GM12878 (cell line): ENCODE results near the gene VAC14. TPM values are rescaled to one million over a fixed set of nuclear protein-coding genes. Genes with fewer than 3 reads are reported as not detected.

ENCODE experiments used
- ATAC-seq: fragments of 200-7000 bp; cut with Tn5 transposase; 3 replicates; pipeline ENCODE4 v1.9.1; 2020; ENCODE audit warnings: mild to moderate bottlenecking, moderate library complexity
- BruUV-seq: library from RNA; stranded (reverse); fragments of 400-500 nt; replicated peaks from 2 replicates; lab custom pipeline; 2021; lab: Mats Ljungman, UMichigan
- CTCF ChIA-PET: fragments of 300-600 bp; sonication (Branson Sonifier 250); formaldehyde crosslinking; extraction: SDS; loops from one replicate; lab custom pipeline; 2021; ENCODE audit warnings: inconsistent platforms; lab: Yijun Ruan, JAX
- POLR2A ChIA-PET: fragments of 350-600 bp; formaldehyde crosslinking; extraction: SDS; loops from one replicate; lab custom pipeline; 2021; ENCODE audit warnings: inconsistent platforms; lab: Charles Lee
- RAD21 ChIA-PET: fragments of 300-600 bp; sonication (Branson Sonifier 250); formaldehyde crosslinking; loops from one replicate; lab custom pipeline; 2023; ENCODE audit warnings: antibody characterized with exemption; ENCODE audit not compliant: unreplicated experiment; lab: Charles Lee
- SMC1A ChIA-PET: fragments of 300-600 bp; sonication (Branson Sonifier 250); formaldehyde crosslinking; loops from one replicate; lab custom pipeline; 2023; ENCODE audit not compliant: unreplicated experiment, uncharacterized antibody; lab: Charles Lee
- DNase-seq: peaks from one replicate; pipeline ENCODE4 v3.0.0-alpha.2; 2011; ENCODE audit warnings: low read depth, low spot score
- FAIRE-seq: peaks from 3 replicates; lab custom pipeline; 2011; peaks lifted over from hg19 to GRCh38; lab: Jason Lieb, UNC
- H2AFZ ChIP-seq: 2 replicates; pipeline ENCODE4 v1.6.0; 2011; ENCODE audit warnings: low read depth, low read length, control low read depth; ENCODE audit not compliant: control insufficient read depth
- H3K27ac ChIP-seq: 2 replicates; pipeline ENCODE4 v1.5.1; 2011; ENCODE audit warnings: control low read depth; ENCODE audit not compliant: control insufficient read depth, insufficient read depth
- H3K27me3 ChIP-seq, 2 experiments: replicated peaks in 1 of 2; 2 replicates each; pipeline versions ENCODE4 v1.6.0 to v1.6.1; 2011; ENCODE audit warnings: low read length in 1 of 2; ENCODE audit not compliant: control insufficient read depth in 2 of 2, insufficient read depth in 2 of 2
- H3K36me3 ChIP-seq, 2 experiments: 2 replicates each; pipeline ENCODE4 v1.5.1; 2011; ENCODE audit warnings: low read length in 1 of 2; ENCODE audit not compliant: control insufficient read depth in 2 of 2, insufficient read depth in 2 of 2
- H3K4me1 ChIP-seq: 2 replicates; pipeline ENCODE4 v1.6.1; 2011; ENCODE audit warnings: mild to moderate bottlenecking, low read length, moderate library complexity, mixed read lengths; ENCODE audit not compliant: control insufficient read depth, insufficient read depth
- H3K4me2 ChIP-seq: 2 replicates; pipeline ENCODE4 v1.6.0; 2011; ENCODE audit warnings: control low read depth; ENCODE audit not compliant: control insufficient read depth, insufficient read depth
- H3K4me3 ChIP-seq: fragments of 200-600 bp; sonication (generic); 2 replicates; pipeline ENCODE4 v1.5.1; 2016
- H3K79me2 ChIP-seq: 2 replicates; pipeline ENCODE4 v1.6.0; 2011; ENCODE audit warnings: low read length; ENCODE audit not compliant: control insufficient read depth, insufficient read depth
- H3K9ac ChIP-seq: 2 replicates; pipeline ENCODE4 v1.8.0; 2011; ENCODE audit warnings: low read length, control low read depth, mixed read lengths; ENCODE audit not compliant: control insufficient read depth, insufficient read depth
- H3K9me3 ChIP-seq: replicated peaks from 3 replicates; pipeline ENCODE4 v1.5.1; 2011; ENCODE audit warnings: mild to moderate bottlenecking, low read length; ENCODE audit not compliant: control insufficient read depth, insufficient read depth
- H4K20me1 ChIP-seq: 2 replicates; pipeline ENCODE4 v1.6.0; 2011; ENCODE audit not compliant: control insufficient read depth, insufficient read depth
- GABPA ChIP-seq: IDR thresholded peaks from 2 replicates; pipeline ENCODE4 v1.6.1; 2014; ENCODE audit warnings: antibody characterized with exemption, low read depth, mild to moderate bottlenecking, inconsistent platforms
- NFYB ChIP-seq: IDR thresholded peaks from 2 replicates; pipeline ENCODE4 v1.6.1; 2011; ENCODE audit warnings: low read depth, mild to moderate bottlenecking, low read length, improper control_type of control experiment, moderate library complexity; ENCODE audit not compliant: insufficient read depth
- PAX8 ChIP-seq: fragments of 450-650 bp; IDR thresholded peaks from 2 replicates; pipeline ENCODE4 v1.6.1; 2017; ENCODE audit warnings: mild to moderate bottlenecking, moderate library complexity
- RBBP5 ChIP-seq: fragments of 200-600 bp; sonication (generic); conservative IDR thresholded peaks from 2 replicates; pipeline ENCODE4 v1.6.1; 2016
- SMC3 ChIP-seq: IDR thresholded peaks from 2 replicates; pipeline ENCODE4 v1.6.1; 2011; ENCODE audit warnings: low read length, improper control_type of control experiment, borderline replicate concordance
- STAT1 ChIP-seq: fragments of 450-650 bp; conservative IDR thresholded peaks from 2 replicates; pipeline ENCODE4 v1.6.1; 2014; ENCODE audit warnings: antibody characterized with exemption, mild to moderate bottlenecking
- ZNF24 ChIP-seq: fragments of 450-650 bp; IDR thresholded peaks from 2 replicates; pipeline ENCODE4 v1.6.1; 2017; ENCODE audit warnings: antibody characterized with exemption, mild to moderate bottlenecking
- WGBS: methylation state at CpG from one replicate; pipeline ENCODE4 v1.1.6; 2016; ENCODE audit warnings: low lambda C conversion rate; ENCODE audit not compliant: insufficient replicate concordance, insufficient coverage; ENCODE audit errors: missing lambda C conversion rate; 5-methylcytosine and 5-hydroxymethylcytosine counted together
- in situ Hi-C: fragments of 300-500 bp; cut with MboI; formaldehyde crosslinking; loops from 9 replicates; pipeline ENCODE4 v1.14.3; 2018; ENCODE audit warnings: mixed read lengths
- intact Hi-C: fragments of 100-400 bp; cut with micrococcal nuclease; formaldehyde crosslinking; loops from one replicate; pipeline ENCODE4 v1.14.2; 2022; ENCODE audit not compliant: unreplicated experiment
- polyA plus RNA-seq, 11 experiments: library from polyadenylated mRNA; depleted of rRNA in 4 of 11; unstranded in 6 of 11; stranded (reverse) in 5 of 11; fragments of >200 nt; fragmentation: Nextera tagmentation in 4 of 11; fragmentation: Illumina TruSeq in 1 of 11; extraction: Ambion mirVana in 4 of 11; extraction: Trizol in 1 of 11; gene quantifications; 1 replicate in 1 of 11; 2 replicates in 10 of 11; pipeline versions ENCODE4 v1.2.1 to v1.2.3, GENCODE V29; 2011 to 2016; ENCODE audit warnings: inconsistent platforms in 2 of 11, missing spikeins in 2 of 11, low read depth in 1 of 11
- total RNA-seq, 4 experiments: library from RNA; depleted of rRNA in 3 of 4; stranded (reverse); fragments of >200 nt in 3 of 4; fragmentation: Illumina TruSeq in 1 of 4; extraction: Trizol in 1 of 4; gene quantifications; 2 replicates each; pipeline versions ENCODE4 v1.2.1 to v1.2.3, GENCODE V29; 2013 to 2021
- TF ChIP-seq, protein P1 (sequence below): fragments of 450-650 bp; IDR thresholded peaks from 2 replicates; pipeline ENCODE4 v1.6.1; 2016; ENCODE audit warnings: mild to moderate bottlenecking
- TF ChIP-seq, protein P2 (sequence below): fragments of 450-650 bp; IDR thresholded peaks from 2 replicates; pipeline ENCODE4 v1.6.1; 2016; ENCODE audit warnings: mild to moderate bottlenecking, moderate library complexity, borderline replicate concordance

Gene VAC14
- total and polyA plus RNA-seq, 10 of the 15 experiments (the other 5 are each of a cell fraction or from before 2014, with no cell fraction given): 1.3 to 45.5 (median 25.5) TPM

DNA sequence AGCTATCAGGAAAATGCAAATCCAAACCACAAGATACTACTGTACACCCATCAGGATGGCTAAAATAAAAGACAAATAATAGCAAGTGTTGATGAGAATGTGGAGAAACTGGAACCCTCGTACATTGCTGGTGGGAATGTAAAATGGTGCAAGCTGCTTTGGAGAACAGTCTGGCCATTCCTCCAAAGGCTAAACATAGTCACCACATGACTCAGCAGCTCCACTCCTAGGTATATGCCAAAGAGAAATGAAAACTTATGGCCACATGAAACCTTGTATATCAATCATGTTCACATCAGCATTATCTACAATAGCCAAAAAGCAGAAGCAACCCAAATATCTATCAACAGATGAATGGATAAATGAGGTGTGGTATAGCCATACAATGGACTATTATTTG, 28.5 kb downstream of the VAC14 start:
- in situ Hi-C loops (no loop called here), intact Hi-C loops (loop anchor here (1.0 to 10.0 kb wide), 2 partner anchors 22 to 178 kb away; no protein-coding TSS in a partner anchor)
- Histone ChIP-seq H3K4me1 (no peaks in the 10 kb centered on the region), H3K27me3 (no peaks in the 10 kb centered on the region), H3K79me2 (no peaks in the 10 kb centered on the region), H3K9me3 (no peaks in the 10 kb centered on the region), H2AFZ (no peak overlapping the region), H4K20me1 (no peaks in the 10 kb centered on the region), H3K36me3 (peaks cover 8 to 13% of the 10 kb centered on the region in 2 experiments; a peak in 3 of 4 replicates), H3K9ac (no peak overlapping the region), H3K27ac (no peak overlapping the region), H3K4me3 (no peak overlapping the region), H3K4me2 (no peak overlapping the region)
- SMC1A ChIA-PET: interaction anchor here (0.7 to 0.8 kb wide), 2 partner anchors 94 to 119 kb away, joined by 3 read pairs; no protein-coding TSS in a partner anchor
- POLR2A ChIA-PET: no interaction called here
- FAIRE-seq (no peak), DNase-seq (no peak), ATAC-seq (no peak)
- TF ChIP-seq RBBP5: no peak
- no peak for TF ChIP-seq NFYB
- BruUV-seq: no TSS peak
- CTCF ChIA-PET: interaction anchor here (1.4 to 2.8 kb wide), 3 partner anchors 9 to 842 kb away, joined by 4 to 19 read pairs (median 6); no protein-coding TSS in a partner anchor
- WGBS: 95% methylated on average over 1 of the region's 1 CpG
- RAD21 ChIA-PET: no interaction called here

DNA sequence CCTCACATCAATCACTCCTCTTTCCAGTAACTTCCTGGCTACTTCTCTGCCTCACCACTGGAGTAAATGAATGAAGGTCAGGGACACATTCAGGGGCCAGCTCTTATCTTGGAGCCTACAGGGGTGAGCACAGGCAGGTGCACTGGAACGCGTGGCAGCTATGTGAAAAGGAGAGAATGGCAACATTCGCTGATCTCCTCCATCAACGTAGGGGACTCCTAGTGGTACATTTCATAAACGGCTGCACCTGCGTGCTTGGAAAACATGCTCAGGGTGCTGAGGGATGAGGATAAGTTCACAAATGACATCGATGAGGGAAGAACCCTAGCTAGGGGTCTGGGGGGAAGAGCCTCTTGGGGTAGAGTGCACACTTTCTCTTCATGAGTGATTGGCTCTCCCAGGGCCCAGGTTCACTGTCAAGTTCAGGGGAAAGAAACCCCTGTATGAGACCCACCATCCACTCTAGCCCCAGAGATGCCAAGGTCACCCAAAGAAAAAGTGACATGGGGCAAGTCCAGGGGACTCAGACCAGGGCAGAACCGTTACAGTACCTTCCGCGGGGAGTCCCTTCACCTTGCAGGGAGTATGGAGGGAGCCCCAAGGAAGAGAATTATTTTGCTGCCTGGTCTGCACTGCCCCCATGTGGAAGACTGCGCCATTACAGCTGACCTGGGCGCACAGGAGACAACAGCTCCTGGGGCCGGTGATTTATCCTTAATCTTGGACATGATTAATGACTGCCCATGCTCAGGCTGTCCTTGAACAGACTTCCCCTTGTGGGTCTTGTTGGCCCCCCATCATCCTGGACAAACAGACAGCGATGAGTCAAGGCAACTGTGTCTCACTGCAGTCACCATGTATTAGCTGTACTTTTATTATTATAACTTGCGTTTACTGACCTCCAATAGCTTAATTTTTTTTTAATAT, 30.1 kb downstream of the VAC14 start:
- H3K79me2 ChIP-seq: no peaks in the 10 kb centered on the region
- in situ Hi-C loops (no loop called here), intact Hi-C loops (loop anchor here (1.0 to 10.0 kb wide), 2 partner anchors 90 to 176 kb away; no protein-coding TSS in a partner anchor)
- H3K36me3 ChIP-seq: peaks cover 9 to 11% of the 10 kb centered on the region in 2 experiments; a peak in 3 of 4 replicates
- ChIA-PET SMC1A (interaction anchor here (0.6 to 1.6 kb wide), 9 partner anchors 14 to 843 kb away, joined by 3 to 6 read pairs (median 3); no protein-coding TSS in a partner anchor), CTCF (interaction anchor here (0.5 to 2.8 kb wide), 46 partner anchors 9 to 1242 kb away, joined by 3 to 19 read pairs (median 4); partner anchors contain the start of genes DDX19A and IL34), RAD21 (interaction anchor here (0.8 to 1.2 kb wide), 11 partner anchors 9 to 541 kb away, joined by 3 to 7 read pairs (median 3); partner anchors contain the start of gene CMTR2), POLR2A (interaction anchor here (0.6 to 0.8 kb wide), 3 partner anchors 9 to 37 kb away, joined by 3 to 7 read pairs (median 4); no protein-coding TSS in a partner anchor)
- H3K9ac ChIP-seq: no peak overlapping the region
- H2AFZ ChIP-seq: no peak overlapping the region
- DNase-seq (no peak), ATAC-seq (peak; percentile 97), FAIRE-seq (no peak)
- H3K27ac ChIP-seq: no peak overlapping the region
- no TSS peak for BruUV-seq
- H3K4me2 ChIP-seq: no peak overlapping the region
- no peaks in the 10 kb centered on the region for H3K9me3 ChIP-seq
- H3K27me3 ChIP-seq: no peaks in the 10 kb centered on the region
- no peak overlapping the region for H3K4me3 ChIP-seq
- 71% methylated on average over 15 of the region's 15 CpGs for WGBS
- no peaks in the 10 kb centered on the region for H4K20me1 ChIP-seq
- no peaks in the 10 kb centered on the region for H3K4me1 ChIP-seq
- TF ChIP-seq PAX8 (no peak), GABPA (no peak), STAT1 (0 out of 2 replicates have a peak, but pooled peaks have one; percentile 42), ZNF24 (no peak), SMC3 (peak; percentile 50)
- TF ChIP-seq, protein P1, sequence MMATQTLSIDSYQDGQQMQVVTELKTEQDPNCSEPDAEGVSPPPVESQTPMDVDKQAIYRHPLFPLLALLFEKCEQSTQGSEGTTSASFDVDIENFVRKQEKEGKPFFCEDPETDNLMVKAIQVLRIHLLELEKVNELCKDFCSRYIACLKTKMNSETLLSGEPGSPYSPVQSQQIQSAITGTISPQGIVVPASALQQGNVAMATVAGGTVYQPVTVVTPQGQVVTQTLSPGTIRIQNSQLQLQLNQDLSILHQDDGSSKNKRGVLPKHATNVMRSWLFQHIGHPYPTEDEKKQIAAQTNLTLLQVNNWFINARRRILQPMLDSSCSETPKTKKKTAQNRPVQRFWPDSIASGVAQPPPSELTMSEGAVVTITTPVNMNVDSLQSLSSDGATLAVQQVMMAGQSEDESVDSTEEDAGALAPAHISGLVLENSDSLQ: peak; percentile 28; the same call in 1 of the 2 replicates
- TF ChIP-seq, protein P2, sequence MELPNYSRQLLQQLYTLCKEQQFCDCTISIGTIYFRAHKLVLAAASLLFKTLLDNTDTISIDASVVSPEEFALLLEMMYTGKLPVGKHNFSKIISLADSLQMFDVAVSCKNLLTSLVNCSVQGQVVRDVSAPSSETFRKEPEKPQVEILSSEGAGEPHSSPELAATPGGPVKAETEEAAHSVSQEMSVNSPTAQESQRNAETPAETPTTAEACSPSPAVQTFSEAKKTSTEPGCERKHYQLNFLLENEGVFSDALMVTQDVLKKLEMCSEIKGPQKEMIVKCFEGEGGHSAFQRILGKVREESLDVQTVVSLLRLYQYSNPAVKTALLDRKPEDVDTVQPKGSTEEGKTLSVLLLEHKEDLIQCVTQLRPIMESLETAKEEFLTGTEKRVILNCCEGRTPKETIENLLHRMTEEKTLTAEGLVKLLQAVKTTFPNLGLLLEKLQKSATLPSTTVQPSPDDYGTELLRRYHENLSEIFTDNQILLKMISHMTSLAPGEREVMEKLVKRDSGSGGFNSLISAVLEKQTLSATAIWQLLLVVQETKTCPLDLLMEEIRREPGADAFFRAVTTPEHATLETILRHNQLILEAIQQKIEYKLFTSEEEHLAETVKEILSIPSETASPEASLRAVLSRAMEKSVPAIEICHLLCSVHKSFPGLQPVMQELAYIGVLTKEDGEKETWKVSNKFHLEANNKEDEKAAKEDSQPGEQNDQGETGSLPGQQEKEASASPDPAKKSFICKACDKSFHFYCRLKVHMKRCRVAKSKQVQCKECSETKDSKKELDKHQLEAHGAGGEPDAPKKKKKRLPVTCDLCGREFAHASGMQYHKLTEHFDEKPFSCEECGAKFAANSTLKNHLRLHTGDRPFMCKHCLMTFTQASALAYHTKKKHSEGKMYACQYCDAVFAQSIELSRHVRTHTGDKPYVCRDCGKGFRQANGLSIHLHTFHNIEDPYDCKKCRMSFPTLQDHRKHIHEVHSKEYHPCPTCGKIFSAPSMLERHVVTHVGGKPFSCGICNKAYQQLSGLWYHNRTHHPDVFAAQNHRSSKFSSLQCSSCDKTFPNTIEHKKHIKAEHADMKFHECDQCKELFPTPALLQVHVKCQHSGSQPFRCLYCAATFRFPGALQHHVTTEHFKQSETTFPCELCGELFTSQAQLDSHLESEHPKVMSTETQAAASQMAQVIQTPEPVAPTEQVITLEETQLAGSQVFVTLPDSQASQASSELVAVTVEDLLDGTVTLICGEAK: no peak
